ENCODE results near the gene ABCB6.
"Not testable (repeated sequence)": the region's sequence is repeated elsewhere in the genome, so short reads cannot be mapped to it uniquely, and the experiment has no call there.

Gene ABCB6

GRCh38 chr2:219207134-219207883 lies 11.4 kb downstream of the ABCB6 start:
- no peak for DNase-seq (ENCODE audit: low read depth, low spot score)
- H3K4me3 ChIP-seq (ENCODE audit: low read depth, low read length), result peak overlapping the region; percentile 86
- TF ChIP-seq, protein P1, sequence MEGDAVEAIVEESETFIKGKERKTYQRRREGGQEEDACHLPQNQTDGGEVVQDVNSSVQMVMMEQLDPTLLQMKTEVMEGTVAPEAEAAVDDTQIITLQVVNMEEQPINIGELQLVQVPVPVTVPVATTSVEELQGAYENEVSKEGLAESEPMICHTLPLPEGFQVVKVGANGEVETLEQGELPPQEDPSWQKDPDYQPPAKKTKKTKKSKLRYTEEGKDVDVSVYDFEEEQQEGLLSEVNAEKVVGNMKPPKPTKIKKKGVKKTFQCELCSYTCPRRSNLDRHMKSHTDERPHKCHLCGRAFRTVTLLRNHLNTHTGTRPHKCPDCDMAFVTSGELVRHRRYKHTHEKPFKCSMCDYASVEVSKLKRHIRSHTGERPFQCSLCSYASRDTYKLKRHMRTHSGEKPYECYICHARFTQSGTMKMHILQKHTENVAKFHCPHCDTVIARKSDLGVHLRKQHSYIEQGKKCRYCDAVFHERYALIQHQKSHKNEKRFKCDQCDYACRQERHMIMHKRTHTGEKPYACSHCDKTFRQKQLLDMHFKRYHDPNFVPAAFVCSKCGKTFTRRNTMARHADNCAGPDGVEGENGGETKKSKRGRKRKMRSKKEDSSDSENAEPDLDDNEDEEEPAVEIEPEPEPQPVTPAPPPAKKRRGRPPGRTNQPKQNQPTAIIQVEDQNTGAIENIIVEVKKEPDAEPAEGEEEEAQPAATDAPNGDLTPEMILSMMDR (IDR thresholded peaks at IDR 0.05; ENCODE audit: insufficient read depth, low read length, missing control alignments), result no peak
- POLR2A ChIA-PET, result interaction anchor here (0.5 to 2.9 kb wide), 9 partner anchors 11 to 71 kb away, joined by 3 to 27 read pairs (median 5); partner anchors contain the start of genes ABCB6, ANKZF1, ATG9A and CNPPD1
- CTCF ChIA-PET, result interaction anchor here (0.9 to 4.2 kb wide), 9 partner anchors 9 to 92 kb away, joined by 3 to 26 read pairs (median 6); partner anchors contain the start of gene CNPPD1

- ChIA-PET CTCF (interaction anchor here (0.7 to 4.2 kb wide), 14 partner anchors 10 to 324 kb away, joined by 3 to 26 read pairs (median 4); partner anchors contain the start of genes ANKZF1, ATG9A and CNPPD1), POLR2A (interaction anchor here (0.5 to 2.9 kb wide), 11 partner anchors 11 to 72 kb away, joined by 3 to 27 read pairs (median 4); partner anchors contain the start of genes ABCB6, ANKZF1, ATG9A and CNPPD1)
- peak within 1 kb of the TSS; percentile 86 for H3K4me3 ChIP-seq (ENCODE audit: low read depth, low read length)
- no peak for DNase-seq (ENCODE audit: low read depth, low spot score)
- TF ChIP-seq, protein P1 (IDR thresholded peaks at IDR 0.05; ENCODE audit: insufficient read depth, low read length, missing control alignments), result no peak
Observed at GRCh38 chr2:219206328-219207133, 12.2 kb downstream of the ABCB6 start, which contains the start of gene ZFAND2B. Gene ZFAND2B, plus strand, starts transcription at chr2:219206782. Its CDS starts 206 bp downstream, at chr2:219206988.

- DNase-seq (ENCODE audit: low read depth, low spot score), result no peak
- ChIA-PET POLR2A (interaction anchor here (0.7 to 2.9 kb wide), 7 partner anchors 11 to 44 kb away, joined by 3 to 27 read pairs (median 6); partner anchors contain the start of genes ABCB6, ANKZF1, ATG9A and CNPPD1), CTCF (interaction anchor here (0.7 to 4.2 kb wide), 14 partner anchors 9 to 324 kb away, joined by 3 to 26 read pairs (median 4); partner anchors contain the start of genes ANKZF1, ATG9A and CNPPD1)
- H3K4me3 ChIP-seq (ENCODE audit: low read depth, low read length), result peak overlapping the region; percentile 79
- TF ChIP-seq, protein P1 (IDR thresholded peaks at IDR 0.05; ENCODE audit: insufficient read depth, low read length, missing control alignments), result no peak
Observed at GRCh38 chr2:219205981-219206327, 12.8 kb downstream of the ABCB6 start.

- CTCF ChIA-PET, result interaction anchor here (1.5 to 2.3 kb wide), 4 partner anchors 9 to 325 kb away, joined by 4 to 11 read pairs (median 5); no protein-coding TSS in a partner anchor
Observed at GRCh38 chr2:219205165-219205538, 13.6 kb downstream of the ABCB6 start.

DNA sequence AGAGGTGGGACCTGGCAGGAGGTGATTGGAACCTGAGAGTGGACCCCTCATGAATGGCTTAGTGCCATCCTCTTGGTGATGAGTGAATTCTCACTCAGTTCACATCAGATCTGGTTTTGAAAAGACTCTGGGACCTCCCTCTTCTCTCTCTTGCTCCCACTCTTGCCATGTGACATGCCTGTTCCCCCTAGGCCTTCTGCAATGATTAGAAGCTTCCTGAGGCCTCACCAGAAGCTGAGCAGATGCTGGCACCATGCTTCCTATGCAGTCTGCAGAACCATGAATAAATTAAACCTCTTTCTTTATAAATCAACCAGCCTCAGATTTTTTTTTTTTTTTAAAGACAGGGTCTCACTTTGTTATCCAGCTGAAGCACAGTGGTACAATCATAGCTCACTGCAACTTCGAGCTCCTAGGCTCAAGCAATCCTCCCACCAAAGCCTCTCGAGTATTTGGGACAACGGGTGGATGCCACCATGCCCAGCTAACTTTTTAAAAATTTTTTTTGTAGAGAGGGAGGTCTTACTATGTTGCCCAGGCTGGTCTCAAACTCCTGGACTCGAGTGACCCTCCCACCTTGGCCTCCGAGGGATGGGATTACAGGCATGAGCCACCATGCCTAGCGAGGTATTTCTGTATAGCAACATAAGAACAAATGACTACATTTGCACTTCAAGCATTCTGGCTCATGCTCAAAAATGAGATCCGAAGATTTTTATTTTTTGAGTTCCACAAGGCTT lies 14.2 kb downstream of the ABCB6 start:
- DNase-seq (ENCODE audit: low read depth, low spot score), result no peak
- TF ChIP-seq, protein P1 (IDR thresholded peaks at IDR 0.05; ENCODE audit: insufficient read depth, low read length, missing control alignments), result no peak
- H3K4me3 ChIP-seq (ENCODE audit: low read depth, low read length), result no peak overlapping the region
- CTCF ChIA-PET, result interaction anchor here (0.6 to 2.5 kb wide), 5 partner anchors 29 to 133 kb away, joined by 3 to 13 read pairs (median 4); no protein-coding TSS in a partner anchor
- POLR2A ChIA-PET, result no interaction called here

More at GRCh38 chr2:219205165-219205538, 13.6 kb downstream of the ABCB6 start:
- DNase-seq (ENCODE audit: low read depth, low spot score), result no peak
- TF ChIP-seq, protein P1 (IDR thresholded peaks at IDR 0.05; ENCODE audit: insufficient read depth, low read length, missing control alignments), result no peak
- H3K4me3 ChIP-seq (ENCODE audit: low read depth, low read length), result no peak overlapping the region
- POLR2A ChIA-PET, result interaction anchor here (2.0 kb wide), 1 partner anchor 29 kb away, joined by 10 read pairs; the partner anchor contains the start of gene CNPPD1

DNA sequence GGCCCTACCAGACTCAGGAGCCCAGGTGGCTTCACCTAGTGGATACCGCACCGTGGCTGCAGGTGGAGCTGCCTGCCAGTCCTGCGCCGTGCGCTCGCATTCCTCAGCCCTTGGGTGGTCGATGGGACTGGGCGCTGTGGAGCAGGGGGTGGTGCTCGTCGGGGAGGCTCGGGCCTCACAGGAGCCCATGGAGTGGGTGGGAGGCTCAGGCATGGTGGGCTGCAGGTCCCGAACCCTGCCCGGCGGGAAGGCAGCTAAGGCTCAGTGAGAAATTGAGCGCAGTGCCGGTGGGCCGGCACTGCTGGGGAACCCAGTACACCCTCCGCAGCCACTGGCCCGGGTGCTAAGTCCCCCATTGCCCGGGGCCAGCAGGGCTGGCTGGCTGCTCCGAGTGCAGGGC lies 17.4 kb downstream of the ABCB6 start:
- DNase-seq (ENCODE audit: low read depth, low spot score); H3K4me3 ChIP-seq (ENCODE audit: low read depth, low read length): not testable (repeated sequence)
- CTCF ChIA-PET, result interaction anchor here (1.4 kb wide), 1 partner anchor 93 kb away, joined by 4 read pairs; no protein-coding TSS in a partner anchor
- POLR2A ChIA-PET, result interaction anchor here (1.2 kb wide), 1 partner anchor 26 kb away, joined by 3 read pairs; no protein-coding TSS in a partner anchor

- POLR2A ChIA-PET, result interaction anchor here (1.2 kb wide), 1 partner anchor 25 kb away, joined by 3 read pairs; no protein-coding TSS in a partner anchor
- H3K4me3 ChIP-seq (ENCODE audit: low read depth, low read length); DNase-seq (ENCODE audit: low read depth, low spot score): not testable (repeated sequence)
- CTCF ChIA-PET, result interaction anchor here (1.0 to 1.4 kb wide), 3 partner anchors 21 to 94 kb away, joined by 3 to 4 read pairs (median 3); no protein-coding TSS in a partner anchor
Observed at GRCh38 chr2:219200502-219201326, 18.0 kb downstream of the ABCB6 start.

Data from AG04449 (cell line).